AG10803 (cell line): ENCODE data around the gene PIEZO1.

ENCODE experiments used
- DNase-seq: peaks from one replicate; pipeline ENCODE4 v3.0.0; 2010; ENCODE audit warnings: low read depth
- H3K4me3 ChIP-seq: 2 replicates; pipeline ENCODE4 v1.5.1; 2011; ENCODE audit warnings: mild to moderate bottlenecking, low read length, control low read depth
- TF ChIP-seq, protein P1 (sequence below): conservative IDR thresholded peaks from 2 replicates; pipeline ENCODE4 v1.5.1; 2011; ENCODE audit warnings: mild to moderate bottlenecking, low read length, control low read depth, inconsistent platforms

PIEZO1 gene

DNA sequence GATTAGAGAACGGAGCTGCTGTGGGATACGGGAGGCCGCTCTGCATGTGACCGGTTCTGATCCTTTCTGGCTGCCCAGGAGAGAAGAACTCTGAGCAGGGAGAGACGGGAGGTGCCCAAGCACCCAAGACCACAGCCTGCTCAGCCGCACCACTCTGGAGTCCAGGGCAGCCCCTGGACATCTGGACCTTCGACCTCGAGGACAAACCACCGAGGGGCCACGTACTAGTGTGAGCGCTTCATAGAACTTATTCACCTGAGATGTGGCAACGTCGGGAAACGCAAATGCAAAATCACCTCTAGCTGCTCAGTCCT lies 84.7 kb downstream of the PIEZO1 start:
- no peak overlapping the region for H3K4me3 ChIP-seq
- DNase-seq = no peak
- TF ChIP-seq, protein P1, sequence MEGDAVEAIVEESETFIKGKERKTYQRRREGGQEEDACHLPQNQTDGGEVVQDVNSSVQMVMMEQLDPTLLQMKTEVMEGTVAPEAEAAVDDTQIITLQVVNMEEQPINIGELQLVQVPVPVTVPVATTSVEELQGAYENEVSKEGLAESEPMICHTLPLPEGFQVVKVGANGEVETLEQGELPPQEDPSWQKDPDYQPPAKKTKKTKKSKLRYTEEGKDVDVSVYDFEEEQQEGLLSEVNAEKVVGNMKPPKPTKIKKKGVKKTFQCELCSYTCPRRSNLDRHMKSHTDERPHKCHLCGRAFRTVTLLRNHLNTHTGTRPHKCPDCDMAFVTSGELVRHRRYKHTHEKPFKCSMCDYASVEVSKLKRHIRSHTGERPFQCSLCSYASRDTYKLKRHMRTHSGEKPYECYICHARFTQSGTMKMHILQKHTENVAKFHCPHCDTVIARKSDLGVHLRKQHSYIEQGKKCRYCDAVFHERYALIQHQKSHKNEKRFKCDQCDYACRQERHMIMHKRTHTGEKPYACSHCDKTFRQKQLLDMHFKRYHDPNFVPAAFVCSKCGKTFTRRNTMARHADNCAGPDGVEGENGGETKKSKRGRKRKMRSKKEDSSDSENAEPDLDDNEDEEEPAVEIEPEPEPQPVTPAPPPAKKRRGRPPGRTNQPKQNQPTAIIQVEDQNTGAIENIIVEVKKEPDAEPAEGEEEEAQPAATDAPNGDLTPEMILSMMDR = no peak

DNA sequence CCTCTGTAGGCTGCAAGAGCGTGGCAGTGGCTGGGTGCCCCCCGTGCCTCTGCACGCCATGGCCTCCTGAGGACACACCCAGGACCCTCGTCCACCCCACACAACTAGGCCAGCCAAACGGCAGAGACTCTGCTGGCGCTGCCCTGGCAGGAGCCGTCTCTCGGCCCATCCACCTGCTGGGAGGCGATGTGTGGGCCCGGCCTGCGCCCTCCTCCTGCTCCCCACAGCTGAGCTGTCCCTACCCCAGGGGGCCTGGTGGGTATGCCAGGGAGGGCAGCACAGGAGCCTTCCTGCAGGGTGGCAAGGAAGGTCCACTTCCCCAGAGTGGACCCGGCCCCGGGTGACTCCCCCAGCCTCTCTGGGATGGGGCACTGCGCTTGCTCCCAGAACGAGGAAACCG lies 85.8 kb downstream of the PIEZO1 start:
- H3K4me3 ChIP-seq = no peak overlapping the region
- DNase-seq = no peak
- TF ChIP-seq, protein P1 = no peak

- no peak for DNase-seq
- H3K4me3 ChIP-seq = no peak overlapping the region
- TF ChIP-seq, protein P1 = no peak
These were observed 86.4 kb downstream of the PIEZO1 start for GRCh38 chr16:88698646-88699045.

DNA sequence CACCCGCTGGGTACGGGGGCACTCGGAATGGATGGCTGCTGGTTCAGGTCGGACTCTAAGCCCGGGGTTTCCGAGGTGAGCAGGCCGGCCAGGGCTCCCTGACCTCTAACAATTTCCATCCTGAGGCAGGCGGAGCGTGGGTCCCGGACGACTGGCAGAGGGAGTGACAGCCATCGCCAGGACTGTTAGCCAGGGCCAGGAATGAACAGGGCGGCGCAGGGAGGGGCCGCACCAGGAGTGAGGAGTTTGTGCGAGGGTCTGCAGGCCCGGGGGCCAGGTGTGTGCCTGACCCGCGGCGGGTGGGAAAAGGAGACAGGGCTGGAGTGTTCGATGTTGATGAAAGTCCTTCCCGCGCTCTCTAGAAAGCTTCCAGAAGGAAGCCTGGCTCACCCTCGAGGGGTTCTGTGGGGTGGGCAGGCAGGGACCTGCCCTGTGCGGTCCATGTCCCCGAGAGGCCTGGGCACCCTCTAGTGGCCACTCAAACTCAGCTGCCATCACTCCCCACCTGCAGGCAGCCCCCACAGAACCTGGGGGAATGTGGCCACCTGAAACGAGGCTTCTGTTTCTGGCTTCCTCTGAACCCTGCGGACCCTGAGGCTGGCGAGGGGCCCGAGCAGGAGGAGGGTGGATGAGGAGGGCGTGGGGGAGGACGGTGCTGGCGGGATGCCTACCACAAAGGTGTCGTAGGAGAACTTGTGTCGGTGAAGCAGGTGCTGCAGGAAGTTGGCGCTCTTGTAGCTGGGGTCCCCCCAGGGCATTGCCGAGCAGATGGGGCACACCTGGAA lies 87.0 kb downstream of the PIEZO1 start:
- DNase-seq = no peak
- TF ChIP-seq, protein P1 = no peak
- no peak overlapping the region for H3K4me3 ChIP-seq

DNA sequence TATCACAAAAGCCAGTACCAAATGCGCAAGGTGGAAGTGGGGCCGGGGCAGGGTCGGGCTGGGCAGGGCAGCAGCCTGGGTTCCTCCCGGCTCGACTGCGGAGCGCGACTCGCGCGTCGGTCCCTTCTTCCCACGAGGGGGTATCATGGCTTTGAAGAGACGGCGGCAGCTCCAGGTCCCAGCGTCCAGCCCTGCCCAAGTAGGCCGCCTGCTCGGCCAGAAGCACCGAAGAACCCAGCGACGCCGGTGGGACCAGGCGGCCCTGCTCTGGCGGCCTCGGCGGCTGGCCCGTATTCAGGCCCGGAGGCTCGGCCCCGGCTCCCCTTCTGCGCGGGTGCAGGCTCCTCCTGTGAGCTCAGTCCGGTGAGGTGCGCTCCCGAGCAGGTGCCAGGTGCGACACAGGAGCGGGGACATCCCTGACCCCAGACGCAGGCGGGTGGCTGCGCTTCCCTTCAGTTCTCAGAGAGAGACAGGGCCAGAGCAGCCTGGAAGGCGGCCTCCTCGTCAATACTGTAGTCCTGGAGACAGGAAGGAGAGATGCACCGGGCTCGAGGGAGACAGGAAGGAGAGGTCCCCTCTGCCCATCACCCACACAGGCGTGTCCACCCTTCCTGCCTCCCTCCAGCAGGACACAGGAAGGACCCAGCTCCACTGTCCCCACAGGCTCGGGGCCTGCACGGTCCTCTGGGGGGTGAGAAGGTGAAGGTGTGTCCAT lies 87.7 kb downstream of the PIEZO1 start:
- TF ChIP-seq, protein P1 = no peak
- no peak for DNase-seq
- H3K4me3 ChIP-seq = no peak overlapping the region

DNA sequence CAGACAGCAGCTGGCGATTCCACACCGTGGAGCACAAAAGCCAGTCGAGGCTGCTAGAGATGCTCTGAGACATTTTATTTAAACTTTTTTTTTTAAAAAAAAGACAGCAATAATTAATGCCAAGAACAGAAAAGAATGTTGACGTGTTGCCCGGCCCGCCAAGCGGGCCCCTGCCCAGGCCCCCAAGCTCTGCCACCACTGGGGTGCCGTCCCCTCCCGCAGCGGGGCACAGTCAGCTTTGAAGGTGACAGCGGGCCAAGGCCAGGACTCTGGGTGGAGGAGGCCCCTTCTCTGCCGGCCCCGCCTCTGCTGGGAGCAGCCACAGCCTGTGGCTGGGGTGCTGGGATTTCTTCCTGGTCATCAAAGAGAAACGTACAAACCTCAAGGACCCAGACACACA lies 88.6 kb downstream of the PIEZO1 start:
- no peak for DNase-seq
- TF ChIP-seq, protein P1 = no peak
- no peak overlapping the region for H3K4me3 ChIP-seq

GRCh38 chr16:88695753-88696152 lies 89.3 kb downstream of the PIEZO1 start:
- no peak overlapping the region for H3K4me3 ChIP-seq
- TF ChIP-seq, protein P1 = no peak
- DNase-seq = no peak
